H1 (cell line): Measurements from ENCODE around the gene GMPR2. TPM values are rescaled to one million over a fixed set of nuclear protein-coding genes. Genes with fewer than 3 reads are reported as not detected.

ENCODE experiments used
- CTCF ChIA-PET: fragments of 300-600 bp; sonication (Branson Sonifier 250); formaldehyde crosslinking; loops from one replicate; lab custom pipeline; 2021; ENCODE audit not compliant: partially characterized antibody; lab: Charles Lee
- POLR2A ChIA-PET: fragments of 300-600 bp; sonication (Branson Sonifier 250); formaldehyde crosslinking; loops from one replicate; lab custom pipeline; 2021; ENCODE audit warnings: inconsistent platforms; ENCODE audit not compliant: partially characterized antibody; lab: Charles Lee
- DNase-seq, 2 experiments: peaks; one replicate each; pipeline versions ENCODE4 v3.0.0 to v3.0.0-alpha.2; 2010 to 2022; ENCODE audit warnings: low spot score in 2 of 2, low read depth in 1 of 2, mixed read lengths in 1 of 2
- FAIRE-seq: peaks from 2 replicates; lab custom pipeline; 2011; peaks lifted over from hg19 to GRCh38; lab: Jason Lieb, UNC
- H2AFZ ChIP-seq: 2 replicates; pipeline ENCODE4 v1.8.1; 2012; ENCODE audit warnings: low read length, inconsistent platforms
- H2AK5ac ChIP-seq: 2 replicates; pipeline ENCODE4 v1.6.1; 2013; ENCODE audit warnings: low read depth, low read length
- H2BK120ac ChIP-seq: replicated peaks from 2 replicates; pipeline ENCODE3; 2013; ENCODE audit warnings: low read depth, low read length, inconsistent platforms
- H2BK12ac ChIP-seq: 2 replicates; pipeline ENCODE4 v1.6.1; 2013; ENCODE audit warnings: low read depth, low read length
- H2BK15ac ChIP-seq: 2 replicates; pipeline ENCODE4 v1.6.1; 2013; ENCODE audit warnings: low read length
- H2BK20ac ChIP-seq: 2 replicates; pipeline ENCODE4 v1.6.1; 2013; ENCODE audit warnings: low read length
- H2BK5ac ChIP-seq: 2 replicates; pipeline ENCODE4 v1.6.1; 2013; ENCODE audit warnings: low read depth, low read length
- H3K14ac ChIP-seq: 2 replicates; pipeline ENCODE4 v1.6.1; 2013; ENCODE audit warnings: inconsistent platforms; ENCODE audit not compliant: insufficient read length
- H3K18ac ChIP-seq: 2 replicates; pipeline ENCODE4 v1.6.1; 2013; ENCODE audit warnings: low read length; ENCODE audit errors: extremely low read depth
- H3K23ac ChIP-seq: 2 replicates; pipeline ENCODE4 v1.6.1; 2013; ENCODE audit warnings: inconsistent platforms; ENCODE audit not compliant: insufficient read length
- H3K23me2 ChIP-seq: 2 replicates; pipeline ENCODE4 v1.6.1; 2013; ENCODE audit warnings: low read depth, low read length
- H3K27ac ChIP-seq: 2 replicates; pipeline ENCODE4 v1.6.1; 2011; ENCODE audit warnings: low read depth, low read length, inconsistent platforms
- H3K27me3 ChIP-seq, 4 experiments: replicated peaks in 1 of 4; 1 replicate in 1 of 4; 2 replicates in 3 of 4; pipeline versions ENCODE4 v1.6.1 to v1.8.1; 2011 to 2013; ENCODE audit warnings: low read length in 3 of 4, mild to moderate bottlenecking in 3 of 4, inconsistent platforms in 2 of 4, mixed read lengths in 2 of 4, moderate library complexity in 1 of 4; ENCODE audit not compliant: control insufficient read depth in 3 of 4, insufficient read depth in 3 of 4; ENCODE audit errors: extremely low read depth in 1 of 4
- H3K36me3 ChIP-seq, 4 experiments: 2 replicates each; pipeline versions ENCODE4 v1.6.1 to v1.8.1; 2011 to 2013; ENCODE audit warnings: mild to moderate bottlenecking in 4 of 4, low read length in 3 of 4, moderate library complexity in 2 of 4, control low read depth in 1 of 4, inconsistent platforms in 1 of 4; ENCODE audit not compliant: insufficient read depth in 4 of 4, control insufficient read depth in 2 of 4
- H3K4ac ChIP-seq: replicated peaks from 2 replicates; pipeline ENCODE3; 2013; ENCODE audit warnings: low read length, low read depth, mixed read lengths, inconsistent platforms; ENCODE audit not compliant: insufficient read length
- H3K4me1 ChIP-seq, 4 experiments: replicated peaks in 1 of 4; 1 replicate in 1 of 4; 2 replicates in 3 of 4; pipeline versions ENCODE4 v1.6.1 to v1.8.1; 2011 to 2013; ENCODE audit warnings: low read length in 3 of 4, inconsistent platforms in 2 of 4, mixed read lengths in 1 of 4; ENCODE audit not compliant: insufficient read depth in 4 of 4, control insufficient read depth in 3 of 4
- H3K4me2 ChIP-seq, 2 experiments: 2 replicates each; pipeline versions ENCODE4 v1.6.1 to v1.8.1; 2011 to 2013; ENCODE audit warnings: low read depth in 2 of 2, low read length in 2 of 2, control low read depth in 1 of 2, inconsistent platforms in 1 of 2, mild to moderate bottlenecking in 1 of 2; ENCODE audit not compliant: insufficient read depth in 1 of 2
- H3K4me3 ChIP-seq, 4 experiments: fragments of 200-600, 300-600 bp in 1 of 4; sonication (generic), shearing (Covaris generic), sonication (Bioruptor Twin) in 1 of 4; 2 replicates each; pipeline versions ENCODE4 v1.5.1 to v1.8.1; 2011 to 2016; ENCODE audit warnings: low read length in 4 of 4, low read depth in 3 of 4, control low read depth in 2 of 4, inconsistent platforms in 2 of 4, mild to moderate bottlenecking in 2 of 4, mixed read lengths in 1 of 4, moderate library complexity in 1 of 4; ENCODE audit not compliant: insufficient read depth in 2 of 4; ENCODE audit errors: extremely low read depth in 1 of 4
- H3K56ac ChIP-seq: replicated peaks from 2 replicates; pipeline ENCODE3; 2013; ENCODE audit warnings: low read depth, mild to moderate bottlenecking, mixed read lengths, low read length, inconsistent platforms; ENCODE audit not compliant: insufficient read length
- H3K79me1 ChIP-seq: 2 replicates; pipeline ENCODE4 v1.6.1; 2013; ENCODE audit warnings: low read depth, low read length, control low read depth
- H3K79me2 ChIP-seq, 2 experiments: 2 replicates each; pipeline versions ENCODE4 v1.6.1 to v1.8.1; 2012 to 2013; ENCODE audit warnings: low read length in 2 of 2, mild to moderate bottlenecking in 2 of 2, inconsistent platforms in 1 of 2; ENCODE audit not compliant: insufficient read depth in 2 of 2, control insufficient read depth in 1 of 2
- H3K9ac ChIP-seq, 4 experiments: replicated peaks in 1 of 4; 1 replicate in 1 of 4; 2 replicates in 3 of 4; pipeline versions ENCODE4 v1.6.1 to v1.8.1; 2011 to 2013; ENCODE audit warnings: low read depth in 3 of 4, low read length in 3 of 4, control low read depth in 2 of 4, mild to moderate bottlenecking in 2 of 4, moderate library complexity in 2 of 4, inconsistent platforms in 1 of 4; ENCODE audit errors: extremely low read depth in 1 of 4
- H3K9me3 ChIP-seq, 2 experiments: 2 replicates each; pipeline versions ENCODE4 v1.6.1 to v1.8.1; 2012 to 2013; ENCODE audit warnings: mild to moderate bottlenecking in 2 of 2, moderate library complexity in 2 of 2, control low read depth in 1 of 2, inconsistent platforms in 1 of 2, low read depth in 1 of 2, low read length in 1 of 2, mixed read lengths in 1 of 2; ENCODE audit not compliant: insufficient read depth in 2 of 2
- H4K20me1 ChIP-seq, 2 experiments: replicated peaks in 1 of 2; 2 replicates each; pipeline versions ENCODE3 to v1.8.1; 2011 to 2013; ENCODE audit warnings: inconsistent platforms in 2 of 2, low read length in 2 of 2, mild to moderate bottlenecking in 1 of 2; ENCODE audit not compliant: insufficient read depth in 2 of 2, control insufficient read depth in 1 of 2
- H4K5ac ChIP-seq: 2 replicates; pipeline ENCODE4 v1.6.1; 2013; ENCODE audit warnings: low read length, low read depth, mixed read lengths, inconsistent platforms; ENCODE audit not compliant: insufficient read length
- H4K8ac ChIP-seq: 2 replicates; pipeline ENCODE4 v1.8.0; 2013; ENCODE audit warnings: mild to moderate bottlenecking, moderate library complexity, low read length, inconsistent platforms; ENCODE audit not compliant: insufficient read depth; ENCODE audit errors: extremely low read depth
- H4K91ac ChIP-seq: replicated peaks from 2 replicates; pipeline ENCODE3; 2013; ENCODE audit warnings: low read length, mixed read lengths, inconsistent platforms; ENCODE audit not compliant: insufficient read length
- HDAC6 ChIP-seq: IDR thresholded peaks from one replicate; pipeline ENCODE4 v1.7.1; 2012; ENCODE audit warnings: low read depth, mild to moderate bottlenecking, inconsistent platforms, low read length, moderate library complexity
- PHF8 ChIP-seq: fragments of 200-600 bp; sonication (generic); conservative IDR thresholded peaks from 2 replicates; pipeline ENCODE4 v1.7.1; 2012; ENCODE audit warnings: low read depth, mild to moderate bottlenecking, inconsistent platforms, low read length, moderate library complexity
- TAF1 ChIP-seq: IDR thresholded peaks from 2 replicates; pipeline ENCODE4 v1.6.1; 2011; ENCODE audit warnings: mild to moderate bottlenecking, low read depth, low read length
- WGBS, 2 experiments: shearing (Covaris generic) in 1 of 2; methylation state at CpG; one replicate each; pipeline versions ENCODE4 v1.1.6 to v1.1.7; 2013 to 2015; ENCODE audit warnings: low lambda C conversion rate in 2 of 2, mixed read lengths in 2 of 2, inconsistent platforms in 1 of 2, low coverage in 1 of 2, missing lambda C conversion rate in 1 of 2; ENCODE audit not compliant: insufficient replicate concordance in 2 of 2, insufficient coverage in 1 of 2, insufficient read length in 1 of 2; ENCODE audit errors: extremely low coverage in 1 of 2, missing lambda C conversion rate in 1 of 2; 5-methylcytosine and 5-hydroxymethylcytosine counted together
- polyA plus RNA-seq, 7 experiments: library from polyadenylated mRNA; depleted of rRNA in 3 of 7; stranded (reverse) in 5 of 7; unstranded in 2 of 7; fragments of >200 nt in 5 of 7; fragments of 200-250 nt in 2 of 7; gene quantifications; 1 replicate in 5 of 7; 2 replicates in 1 of 7; 4 replicates in 1 of 7; pipeline versions ENCODE4 v1.2.1 to v1.2.3, GENCODE V29; 2011 to 2013; ENCODE audit warnings: missing spikeins in 2 of 7, mixed read lengths in 2 of 7
- total RNA-seq: library from RNA; stranded (reverse); fragmentation: NEBNext Ultra II Directional; extraction: Animal tissue kit (Norgen Biotek cat#: 25700); gene quantifications from 2 replicates; pipeline ENCODE4 v1.2.1, GENCODE V29; 2021
- TF ChIP-seq, protein P1 (sequence below): IDR thresholded peaks from 2 replicates; pipeline ENCODE4 v1.6.1; 2011; ENCODE audit warnings: low read length, improper control_type of control experiment

The GMPR2 gene
- total and polyA plus RNA-seq, 2 of the 8 experiments (the other 6 are each of a cell fraction or from before 2014, with no cell fraction given), result 61.6 to 85.3 TPM

GRCh38 chr14:24255931-24256711 is 23.4 kb downstream of the GMPR2 start:
- no peak overlapping the region for H2AK5ac ChIP-seq
- no peak overlapping the region for H2BK15ac ChIP-seq
- no peak for DNase-seq
- no peak overlapping the region for H4K5ac ChIP-seq
- H3K27me3 ChIP-seq, result no peaks in the 10 kb centered on the region; a peak in 1 of 7 replicates
- H3K9me3 ChIP-seq, result no peaks in the 10 kb centered on the region
- H3K56ac ChIP-seq, result no peak overlapping the region
- WGBS, 2 experiments, result 82% methylated on average over 12 of the region's 12 CpGs; no CpG with 5 or more reads in 1 of the 2 experiments
- ChIA-PET POLR2A (interaction anchor here (0.6 to 2.7 kb wide), 5 partner anchors 10 to 1094 kb away, joined by 3 to 10 read pairs (median 4); partner anchors contain the start of gene RABGGTA), CTCF (interaction anchor here (0.6 to 6.0 kb wide), 9 partner anchors 8 to 145 kb away, joined by 3 to 63 read pairs (median 3); partner anchors contain the start of genes DHRS1, NOP9, RABGGTA and TINF2)
- FAIRE-seq, result no peak
- H3K23ac ChIP-seq, result no peak overlapping the region
- H3K4me1 ChIP-seq, result no peaks in the 10 kb centered on the region; a peak in 1 of 7 replicates
- no peaks in the 10 kb centered on the region for H3K79me2 ChIP-seq
- H3K4ac ChIP-seq, result no peak overlapping the region
- no peak overlapping the region for H3K18ac ChIP-seq
- no peak overlapping the region for H3K27ac ChIP-seq
- no peak overlapping the region for H3K9ac ChIP-seq
- H2BK20ac ChIP-seq, result no peak overlapping the region
- no peak overlapping the region for H3K4me2 ChIP-seq
- H4K8ac ChIP-seq, result no peak overlapping the region
- no peak overlapping the region for H2AFZ ChIP-seq
- no peak overlapping the region for H3K4me3 ChIP-seq
- H4K20me1 ChIP-seq, result peaks cover 0 to 2% of the 10 kb centered on the region in 2 experiments
- H3K23me2 ChIP-seq, result no peaks in the 10 kb centered on the region
- H2BK120ac ChIP-seq, result no peak overlapping the region
- H2BK5ac ChIP-seq, result no peak overlapping the region
- TF ChIP-seq, protein P1, sequence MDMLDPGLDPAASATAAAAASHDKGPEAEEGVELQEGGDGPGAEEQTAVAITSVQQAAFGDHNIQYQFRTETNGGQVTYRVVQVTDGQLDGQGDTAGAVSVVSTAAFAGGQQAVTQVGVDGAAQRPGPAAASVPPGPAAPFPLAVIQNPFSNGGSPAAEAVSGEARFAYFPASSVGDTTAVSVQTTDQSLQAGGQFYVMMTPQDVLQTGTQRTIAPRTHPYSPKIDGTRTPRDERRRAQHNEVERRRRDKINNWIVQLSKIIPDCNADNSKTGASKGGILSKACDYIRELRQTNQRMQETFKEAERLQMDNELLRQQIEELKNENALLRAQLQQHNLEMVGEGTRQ, result no peak
- no peak for TF ChIP-seq HDAC6
- no peak for TF ChIP-seq PHF8
- TF ChIP-seq TAF1, result no peak
- no peaks in the 10 kb centered on the region for H3K79me1 ChIP-seq
- no peaks in the 10 kb centered on the region for H3K36me3 ChIP-seq
- H2BK12ac ChIP-seq, result no peak overlapping the region
- H4K91ac ChIP-seq, result no peak overlapping the region
- H3K14ac ChIP-seq, result no peak overlapping the region
